Measurements from ENCODE around the gene CORIN. TPM values are rescaled to one million over a fixed set of nuclear protein-coding genes. Genes with fewer than 3 reads are reported as not detected.

Gene CORIN
- total RNA-seq, 1 experiment from 2014 or later = 0.07 TPM

DNA sequence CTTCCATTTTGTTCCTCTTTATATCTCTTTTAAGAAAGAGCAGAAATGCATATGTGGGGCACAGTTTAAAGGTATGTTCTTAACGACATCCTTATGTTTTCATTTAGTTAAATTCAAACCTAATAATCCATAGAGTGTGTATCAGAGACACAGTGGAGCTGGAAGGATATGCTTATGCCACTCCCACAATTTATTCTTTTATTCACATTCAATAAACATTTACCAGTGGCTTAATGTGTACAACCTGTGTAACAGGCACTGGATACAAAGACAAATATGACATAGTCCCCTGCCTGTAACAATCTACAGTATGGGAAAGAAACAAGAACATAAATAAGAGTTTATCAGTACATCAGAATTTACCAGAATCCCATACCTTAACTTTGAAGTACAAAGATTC is 22.4 kb upstream of the CORIN start:
- BruUV-seq (replicated peaks) = no TSS peak
- Mint-ChIP-seq H3K4me3 (ENCODE audit: low read depth, unreplicated experiment) (no peak overlapping the region), H3K27me3 (ENCODE audit: unreplicated experiment) (no peaks in the 10 kb centered on the region), H3K4me1 (ENCODE audit: low read depth, unreplicated experiment) (no peaks in the 10 kb centered on the region), H3K27ac (ENCODE audit: unreplicated experiment) (no peak overlapping the region), H3K9me3 (ENCODE audit: low read depth, unreplicated experiment) (no peaks in the 10 kb centered on the region), H3K36me3 (ENCODE audit: insufficient read depth, unreplicated experiment) (no peaks in the 10 kb centered on the region)
- CTCF ChIA-PET = no interaction called here
- no peak for DNase-seq
- TF ChIP-seq, protein P1, sequence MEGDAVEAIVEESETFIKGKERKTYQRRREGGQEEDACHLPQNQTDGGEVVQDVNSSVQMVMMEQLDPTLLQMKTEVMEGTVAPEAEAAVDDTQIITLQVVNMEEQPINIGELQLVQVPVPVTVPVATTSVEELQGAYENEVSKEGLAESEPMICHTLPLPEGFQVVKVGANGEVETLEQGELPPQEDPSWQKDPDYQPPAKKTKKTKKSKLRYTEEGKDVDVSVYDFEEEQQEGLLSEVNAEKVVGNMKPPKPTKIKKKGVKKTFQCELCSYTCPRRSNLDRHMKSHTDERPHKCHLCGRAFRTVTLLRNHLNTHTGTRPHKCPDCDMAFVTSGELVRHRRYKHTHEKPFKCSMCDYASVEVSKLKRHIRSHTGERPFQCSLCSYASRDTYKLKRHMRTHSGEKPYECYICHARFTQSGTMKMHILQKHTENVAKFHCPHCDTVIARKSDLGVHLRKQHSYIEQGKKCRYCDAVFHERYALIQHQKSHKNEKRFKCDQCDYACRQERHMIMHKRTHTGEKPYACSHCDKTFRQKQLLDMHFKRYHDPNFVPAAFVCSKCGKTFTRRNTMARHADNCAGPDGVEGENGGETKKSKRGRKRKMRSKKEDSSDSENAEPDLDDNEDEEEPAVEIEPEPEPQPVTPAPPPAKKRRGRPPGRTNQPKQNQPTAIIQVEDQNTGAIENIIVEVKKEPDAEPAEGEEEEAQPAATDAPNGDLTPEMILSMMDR (IDR thresholded peaks at IDR 0.05; ENCODE audit: unreplicated experiment) = no peak
- intact Hi-C loops (cut with micrococcal nuclease; ENCODE audit: unreplicated experiment) = no loop called here

DNA sequence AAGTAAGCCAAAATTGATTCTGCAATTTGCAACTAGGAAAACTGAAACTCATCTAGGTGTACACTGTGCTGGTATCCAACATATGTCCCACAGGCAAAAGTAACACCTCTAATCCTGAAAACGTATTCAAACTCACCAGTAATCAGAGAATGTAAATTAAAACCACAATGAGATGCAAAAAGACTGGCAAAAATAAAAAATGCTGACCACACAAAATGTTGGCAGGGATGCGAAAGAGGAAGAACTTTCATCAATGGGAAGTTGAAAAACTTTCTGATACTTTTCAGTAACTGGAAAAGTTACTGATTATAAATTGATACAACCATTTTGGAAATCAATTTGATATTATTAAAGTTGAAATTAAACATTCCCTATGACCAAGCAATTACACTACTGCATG is 20.1 kb upstream of the CORIN start:
- TF ChIP-seq, protein P1 (IDR thresholded peaks at IDR 0.05; ENCODE audit: unreplicated experiment) = no peak
- H3K9me3 Mint-ChIP-seq (ENCODE audit: low read depth, unreplicated experiment) = no peaks in the 10 kb centered on the region
- BruUV-seq (replicated peaks) = no TSS peak
- no peak overlapping the region for H3K4me3 Mint-ChIP-seq (ENCODE audit: low read depth, unreplicated experiment)
- CTCF ChIA-PET = no interaction called here
- no peak overlapping the region for H3K27ac Mint-ChIP-seq (ENCODE audit: unreplicated experiment)
- no peaks in the 10 kb centered on the region for H3K36me3 Mint-ChIP-seq (ENCODE audit: insufficient read depth, unreplicated experiment)
- DNase-seq = no peak
- no peaks in the 10 kb centered on the region for H3K4me1 Mint-ChIP-seq (ENCODE audit: low read depth, unreplicated experiment)
- H3K27me3 Mint-ChIP-seq (ENCODE audit: unreplicated experiment) = no peaks in the 10 kb centered on the region
- intact Hi-C loops (cut with micrococcal nuclease; ENCODE audit: unreplicated experiment) = no loop called here

DNA sequence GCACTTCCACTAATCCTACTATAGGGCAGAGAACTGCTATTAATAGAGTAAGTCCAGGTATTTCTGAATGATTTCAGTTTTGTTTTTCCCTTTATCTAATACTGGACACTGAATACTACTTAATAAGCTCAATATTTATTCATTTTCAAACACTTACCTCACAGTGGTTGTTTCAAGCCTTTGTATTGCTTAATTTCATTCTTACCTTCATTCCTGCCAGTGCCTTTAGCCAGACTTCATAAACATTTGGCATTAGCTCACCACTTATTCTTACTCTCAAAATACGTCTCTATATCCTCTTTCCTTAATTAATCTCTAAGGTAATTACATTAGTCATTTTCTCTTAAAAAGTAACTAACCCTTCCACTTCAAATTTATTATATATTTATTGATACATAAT is 18.8 kb upstream of the CORIN start:
- CTCF ChIA-PET = no interaction called here
- BruUV-seq (replicated peaks) = no TSS peak
- no peaks in the 10 kb centered on the region for H3K36me3 Mint-ChIP-seq (ENCODE audit: insufficient read depth, unreplicated experiment)
- no peak overlapping the region for H3K4me3 Mint-ChIP-seq (ENCODE audit: low read depth, unreplicated experiment)
- no peaks in the 10 kb centered on the region for H3K9me3 Mint-ChIP-seq (ENCODE audit: low read depth, unreplicated experiment)
- TF ChIP-seq, protein P1 (IDR thresholded peaks at IDR 0.05; ENCODE audit: unreplicated experiment) = no peak
- no peak for DNase-seq
- no peak overlapping the region for H3K27ac Mint-ChIP-seq (ENCODE audit: unreplicated experiment)
- H3K4me1 Mint-ChIP-seq (ENCODE audit: low read depth, unreplicated experiment) = no peaks in the 10 kb centered on the region
- intact Hi-C loops (cut with micrococcal nuclease; ENCODE audit: unreplicated experiment) = no loop called here
- H3K27me3 Mint-ChIP-seq (ENCODE audit: unreplicated experiment) = no peaks in the 10 kb centered on the region

DNA sequence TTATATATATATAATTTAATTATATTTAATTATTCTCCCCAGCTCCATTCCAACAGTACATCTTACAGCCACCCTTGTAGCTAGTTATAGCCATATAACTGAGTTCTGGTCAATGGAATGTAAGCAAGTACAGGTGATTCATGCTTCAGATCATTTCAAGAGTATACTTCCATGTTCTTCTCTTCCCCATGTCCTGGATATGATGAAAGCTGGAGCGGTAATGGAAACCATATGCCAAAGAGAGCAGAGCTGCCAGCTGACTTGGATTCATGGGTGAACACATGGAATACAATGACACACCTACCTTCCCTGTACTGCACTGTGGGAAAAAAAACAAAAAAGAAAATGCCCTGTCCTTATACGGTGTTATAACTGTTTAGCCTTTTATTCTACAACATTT is 17.5 kb upstream of the CORIN start:
- Mint-ChIP-seq H3K36me3 (ENCODE audit: insufficient read depth, unreplicated experiment) (no peaks in the 10 kb centered on the region), H3K9me3 (ENCODE audit: low read depth, unreplicated experiment) (no peaks in the 10 kb centered on the region), H3K27me3 (ENCODE audit: unreplicated experiment) (no peaks in the 10 kb centered on the region), H3K4me3 (ENCODE audit: low read depth, unreplicated experiment) (no peak overlapping the region), H3K4me1 (ENCODE audit: low read depth, unreplicated experiment) (no peaks in the 10 kb centered on the region), H3K27ac (ENCODE audit: unreplicated experiment) (no peak overlapping the region)
- DNase-seq = no peak
- TF ChIP-seq, protein P1 (IDR thresholded peaks at IDR 0.05; ENCODE audit: unreplicated experiment) = no peak
- CTCF ChIA-PET = no interaction called here
- intact Hi-C loops (cut with micrococcal nuclease; ENCODE audit: unreplicated experiment) = no loop called here
- no TSS peak for BruUV-seq (replicated peaks)

DNA sequence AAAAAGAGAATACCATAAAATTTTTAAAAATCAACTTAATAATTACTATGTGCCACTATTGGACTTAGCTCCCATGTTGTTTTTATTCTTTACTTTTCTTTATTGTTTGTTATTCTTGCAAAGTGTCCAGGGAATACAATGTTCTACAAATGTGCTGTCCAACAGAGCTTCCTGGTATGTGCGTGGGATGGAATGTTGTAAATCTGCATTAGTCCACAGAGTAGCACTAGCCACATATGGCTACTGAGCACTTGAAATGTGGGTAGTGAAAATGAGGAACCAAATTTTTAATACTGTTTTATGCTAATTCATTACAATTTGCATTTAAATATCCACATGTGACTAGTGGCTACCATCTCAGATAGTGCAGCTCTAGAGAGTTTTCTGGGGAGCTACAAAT is 14.3 kb upstream of the CORIN start:
- no peak overlapping the region for H3K27ac Mint-ChIP-seq (ENCODE audit: unreplicated experiment)
- no peaks in the 10 kb centered on the region for H3K4me1 Mint-ChIP-seq (ENCODE audit: low read depth, unreplicated experiment)
- intact Hi-C loops (cut with micrococcal nuclease; ENCODE audit: unreplicated experiment) = no loop called here
- TF ChIP-seq, protein P1 (IDR thresholded peaks at IDR 0.05; ENCODE audit: unreplicated experiment) = no peak
- no peaks in the 10 kb centered on the region for H3K27me3 Mint-ChIP-seq (ENCODE audit: unreplicated experiment)
- H3K9me3 Mint-ChIP-seq (ENCODE audit: low read depth, unreplicated experiment) = no peaks in the 10 kb centered on the region
- CTCF ChIA-PET = no interaction called here
- H3K4me3 Mint-ChIP-seq (ENCODE audit: low read depth, unreplicated experiment) = no peak overlapping the region
- no TSS peak for BruUV-seq (replicated peaks)
- no peak for DNase-seq
- no peaks in the 10 kb centered on the region for H3K36me3 Mint-ChIP-seq (ENCODE audit: insufficient read depth, unreplicated experiment)
